LNCaP clone FGC (cell line): ENCODE measurements around the gene CAPN11.

Experiments
- DNase-seq: peaks from one replicate; pipeline ENCODE4 v3.0.0-alpha.2; 2011; ENCODE audit warnings: low read depth
- H3K4me3 ChIP-seq: 2 replicates; pipeline ENCODE4 v1.5.1; 2011; ENCODE audit warnings: mild to moderate bottlenecking, low read depth, low read length, control low read depth
- CTCF ChIP-seq: IDR thresholded peaks from 2 replicates; pipeline ENCODE4 v1.5.1; 2012; ENCODE audit warnings: mild to moderate bottlenecking; ENCODE audit not compliant: control insufficient read depth, insufficient read depth; ENCODE audit errors: extremely low read depth

CAPN11 gene

GRCh38 chr6:44158770-44159228 lies at the start of gene CAPN11:
Gene CAPN11, plus strand, starts transcription at chr6:44158820. Its CDS starts 29 bp downstream, at chr6:44158849.
- DNase-seq: no peak
- TF ChIP-seq CTCF: no peak
- H3K4me3 ChIP-seq: no peak within 1 kb of the TSS

GRCh38 chr6:44109212-44109611 lies 49.4 kb upstream of the CAPN11 start:
- no peak for TF ChIP-seq CTCF
- H3K4me3 ChIP-seq: no peak overlapping the region

GRCh38 chr6:44110005-44110676 lies 48.5 kb upstream of the CAPN11 start:
- DNase-seq: no peak
- no peak for TF ChIP-seq CTCF
- H3K4me3 ChIP-seq: no peak overlapping the region

More at GRCh38 chr6:44109212-44109611, 49.4 kb upstream of the CAPN11 start:
- no peak for DNase-seq

- H3K4me3 ChIP-seq: no peak overlapping the region
- no peak for DNase-seq
- no peak for TF ChIP-seq CTCF
Measured at GRCh38 chr6:44110966-44111365, 47.7 kb upstream of the CAPN11 start.

GRCh38 chr6:44111434-44112417 lies 46.9 kb upstream of the CAPN11 start:
- H3K4me3 ChIP-seq: no peak overlapping the region
- TF ChIP-seq CTCF: no peak
- no peak for DNase-seq

- DNase-seq: no peak
- TF ChIP-seq CTCF: peak; percentile 7; the same call in 1 of the 2 replicates
- no peak overlapping the region for H3K4me3 ChIP-seq
Measured at GRCh38 chr6:44113414-44113813, 45.2 kb upstream of the CAPN11 start.
